CD14-positive monocyte (primary cell): Measurements from ENCODE around the gene AHSG. TPM values are rescaled to one million over a fixed set of nuclear protein-coding genes. Genes with fewer than 3 reads are reported as not detected.
"Not testable (repeated sequence)": the region's sequence is repeated elsewhere in the genome, so short reads cannot be mapped to it uniquely, and the experiment has no call there.

ENCODE experiments used
- DNase-seq, 3 donors: peaks; one replicate each; pipeline ENCODE4 v3.0.0-alpha.2; 2011 to 2022
- H2AFZ ChIP-seq: 2 replicates; pipeline ENCODE4 v1.6.0; 2012; ENCODE audit warnings: mild to moderate bottlenecking, low read depth, low read length, inconsistent platforms; ENCODE audit not compliant: insufficient read depth, poor library complexity, severe bottlenecking
- H3K27ac ChIP-seq, 2 donors: 1 replicate in 1 of 2; 2 replicates in 1 of 2; pipeline ENCODE4 v1.5.1; 2012 to 2013; ENCODE audit warnings: low read length in 2 of 2, control low read depth in 1 of 2, inconsistent platforms in 1 of 2, low read depth in 1 of 2, mild to moderate bottlenecking in 1 of 2
- H3K27me3 ChIP-seq, 2 donors: one replicate each; pipeline versions ENCODE4 v1.6.0 to v1.6.1; 2011 to 2013; ENCODE audit warnings: low read length in 2 of 2; ENCODE audit not compliant: control insufficient read depth in 2 of 2, insufficient read depth in 2 of 2
- H3K36me3 ChIP-seq, 2 donors: replicated peaks in 1 of 2; 1 replicate in 1 of 2; 2 replicates in 1 of 2; pipeline versions ENCODE4 v1.5.1 to v1.6.1; 2012 to 2013; ENCODE audit warnings: low read length in 2 of 2, control low read depth in 1 of 2, inconsistent platforms in 1 of 2, mild to moderate bottlenecking in 1 of 2; ENCODE audit not compliant: insufficient read depth in 2 of 2, control insufficient read depth in 1 of 2
- H3K4me1 ChIP-seq, 2 donors: 1 replicate in 1 of 2; 2 replicates in 1 of 2; pipeline versions ENCODE4 v1.5.1 to v1.6.1; 2012 to 2013; ENCODE audit warnings: low read length in 2 of 2, control low read depth in 1 of 2, inconsistent platforms in 1 of 2, mild to moderate bottlenecking in 1 of 2, moderate library complexity in 1 of 2; ENCODE audit not compliant: insufficient read depth in 2 of 2, control insufficient read depth in 1 of 2
- H3K4me2 ChIP-seq: replicated peaks from 2 replicates; pipeline ENCODE3; 2012; ENCODE audit warnings: low read length, moderate library complexity, mild to moderate bottlenecking; ENCODE audit not compliant: poor library complexity, severe bottlenecking; ENCODE audit errors: extremely low read depth
- H3K4me3 ChIP-seq, 3 experiments: fragments of 200-600 bp in 1 of 3; sonication (generic) in 1 of 3; replicated peaks in 1 of 3; 1 replicate in 2 of 3; 2 replicates in 1 of 3; pipeline ENCODE4 v1.5.1; 2011 to 2013; ENCODE audit warnings: low read length in 3 of 3, mild to moderate bottlenecking in 3 of 3, control low read depth in 2 of 3, low read depth in 2 of 3, inconsistent platforms in 1 of 3, moderate library complexity in 1 of 3
- H3K79me2 ChIP-seq: 2 replicates; pipeline ENCODE4 v1.6.0; 2012; ENCODE audit warnings: mild to moderate bottlenecking, control low read depth, inconsistent platforms, low read length, moderate library complexity; ENCODE audit not compliant: insufficient read depth
- H3K9ac ChIP-seq: 2 replicates; pipeline ENCODE4 v1.6.0; 2017; ENCODE audit warnings: low read length, mild to moderate bottlenecking; ENCODE audit not compliant: insufficient read depth, poor library complexity, severe bottlenecking
- H3K9me3 ChIP-seq, 2 donors: replicated peaks in 1 of 2; 1 replicate in 1 of 2; 2 replicates in 1 of 2; pipeline versions ENCODE4 v1.5.1 to v1.6.1; 2012 to 2013; ENCODE audit warnings: low read length in 2 of 2, control low read depth in 1 of 2; ENCODE audit not compliant: control insufficient read depth in 1 of 2, insufficient read depth in 1 of 2
- H4K20me1 ChIP-seq: 2 replicates; pipeline ENCODE4 v1.6.0; 2012; ENCODE audit warnings: mild to moderate bottlenecking, low read length, control low read depth, moderate library complexity; ENCODE audit not compliant: insufficient read depth
- H3K27ac Mint-ChIP-seq, 7 donors: one replicate each; pipeline ENCODE4 v1.8.0; 2020; ENCODE audit warnings: mild to moderate bottlenecking in 7 of 7, mixed read lengths in 7 of 7, moderate library complexity in 6 of 7, inconsistent platforms in 2 of 7
- H3K27me3 Mint-ChIP-seq, 3 donors: one replicate each; pipeline ENCODE4 v1.8.0; 2021 to 2022; ENCODE audit warnings: low read depth in 3 of 3, mild to moderate bottlenecking in 3 of 3, mixed read lengths in 3 of 3, moderate library complexity in 3 of 3, inconsistent platforms in 1 of 3
- H3K36me3 Mint-ChIP-seq, 2 donors: one replicate each; pipeline ENCODE4 v1.8.0; 2020; ENCODE audit warnings: mixed read lengths in 2 of 2, inconsistent platforms in 1 of 2, mild to moderate bottlenecking in 1 of 2
- H3K4me1 Mint-ChIP-seq: one replicate; pipeline ENCODE4 v1.8.0; 2020; ENCODE audit warnings: mild to moderate bottlenecking, mixed read lengths
- H3K4me3 Mint-ChIP-seq, 2 donors: one replicate each; pipeline ENCODE4 v1.8.0; 2020; ENCODE audit warnings: mild to moderate bottlenecking in 2 of 2, mixed read lengths in 2 of 2, moderate library complexity in 1 of 2
- H3K9me3 Mint-ChIP-seq, 7 donors: one replicate each; pipeline ENCODE4 v1.8.0; 2020 to 2022; ENCODE audit warnings: mixed read lengths in 7 of 7, mild to moderate bottlenecking in 6 of 7, moderate library complexity in 6 of 7, inconsistent platforms in 2 of 7
- WGBS: methylation state at CpG from one replicate; pipeline ENCODE4 v1.1.5; 2013; ENCODE audit warnings: missing lambda C conversion rate; ENCODE audit not compliant: insufficient coverage; 5-methylcytosine and 5-hydroxymethylcytosine counted together
- intact Hi-C, 2 donors: fragments of 100-400 bp; cut with micrococcal nuclease; formaldehyde crosslinking; loops; one replicate each; pipeline versions ENCODE4 v1.15.0 to v1.15.1; 2023
- polyA plus RNA-seq, 3 donors: library from polyadenylated mRNA; depleted of rRNA in 1 of 3; unstranded in 2 of 3; stranded (reverse) in 1 of 3; fragments of 300-500 nt in 2 of 3; fragments of >200 nt in 1 of 3; fragmentation: Illumina TruSeq in 2 of 3; gene quantifications; 1 replicate in 2 of 3; 2 replicates in 1 of 3; pipeline ENCODE4 v1.2.3, GENCODE V29; 2012 to 2021
- TF ChIP-seq, protein P1 (sequence below): fragments of 200-600 bp; IDR thresholded peaks from one replicate; pipeline ENCODE4 v1.8.0; 2022; ENCODE audit warnings: antibody characterized with exemption, mild to moderate bottlenecking

The AHSG gene
- polyA plus RNA-seq, 3 donors: not detected

DNA sequence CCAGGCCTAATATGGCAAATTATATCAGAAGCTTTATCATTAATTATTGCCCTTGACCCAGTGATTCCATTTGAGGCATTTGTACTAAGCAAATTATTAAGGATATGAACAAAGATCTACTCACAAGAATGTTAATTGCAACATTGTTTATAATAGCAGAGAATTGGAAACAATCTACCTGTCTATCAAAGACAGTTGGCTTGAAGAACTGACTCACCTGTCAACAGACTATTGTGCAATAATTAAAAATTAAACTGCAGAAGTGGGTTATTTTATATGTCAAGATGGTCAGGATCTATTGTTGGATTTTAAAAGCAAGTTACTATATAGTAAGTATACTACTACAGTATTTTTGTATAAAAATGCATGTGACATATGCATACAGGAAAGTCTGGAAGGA is 20.6 kb downstream of the AHSG start:
- H3K36me3 ChIP-seq: no peaks in the 10 kb centered on the region
- no peaks in the 10 kb centered on the region for H3K4me1 Mint-ChIP-seq
- TF ChIP-seq, protein P1, sequence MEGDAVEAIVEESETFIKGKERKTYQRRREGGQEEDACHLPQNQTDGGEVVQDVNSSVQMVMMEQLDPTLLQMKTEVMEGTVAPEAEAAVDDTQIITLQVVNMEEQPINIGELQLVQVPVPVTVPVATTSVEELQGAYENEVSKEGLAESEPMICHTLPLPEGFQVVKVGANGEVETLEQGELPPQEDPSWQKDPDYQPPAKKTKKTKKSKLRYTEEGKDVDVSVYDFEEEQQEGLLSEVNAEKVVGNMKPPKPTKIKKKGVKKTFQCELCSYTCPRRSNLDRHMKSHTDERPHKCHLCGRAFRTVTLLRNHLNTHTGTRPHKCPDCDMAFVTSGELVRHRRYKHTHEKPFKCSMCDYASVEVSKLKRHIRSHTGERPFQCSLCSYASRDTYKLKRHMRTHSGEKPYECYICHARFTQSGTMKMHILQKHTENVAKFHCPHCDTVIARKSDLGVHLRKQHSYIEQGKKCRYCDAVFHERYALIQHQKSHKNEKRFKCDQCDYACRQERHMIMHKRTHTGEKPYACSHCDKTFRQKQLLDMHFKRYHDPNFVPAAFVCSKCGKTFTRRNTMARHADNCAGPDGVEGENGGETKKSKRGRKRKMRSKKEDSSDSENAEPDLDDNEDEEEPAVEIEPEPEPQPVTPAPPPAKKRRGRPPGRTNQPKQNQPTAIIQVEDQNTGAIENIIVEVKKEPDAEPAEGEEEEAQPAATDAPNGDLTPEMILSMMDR: no peak
- no peaks in the 10 kb centered on the region for H3K9me3 ChIP-seq
- no peak overlapping the region for H3K27ac Mint-ChIP-seq
- H2AFZ ChIP-seq: no peak overlapping the region
- no peak overlapping the region for H3K27ac ChIP-seq
- DNase-seq: no peak
- no peak overlapping the region for H3K4me3 ChIP-seq
- no peaks in the 10 kb centered on the region for H3K79me2 ChIP-seq
- H3K4me3 Mint-ChIP-seq: no peak overlapping the region
- H3K4me1 ChIP-seq: no peaks in the 10 kb centered on the region
- no peak overlapping the region for H3K4me2 ChIP-seq
- peaks cover 4 to 13% (median 7%) of the 10 kb centered on the region in 3 donors for H3K27me3 Mint-ChIP-seq
- no peaks in the 10 kb centered on the region for H3K36me3 Mint-ChIP-seq
- intact Hi-C loops: no loop called here
- no peaks in the 10 kb centered on the region for H4K20me1 ChIP-seq
- H3K9ac ChIP-seq: no peak overlapping the region
- H3K27me3 ChIP-seq: no peaks in the 10 kb centered on the region
- peaks cover 0 to 4% (median 0%) of the 10 kb centered on the region in 7 donors for H3K9me3 Mint-ChIP-seq

DNA sequence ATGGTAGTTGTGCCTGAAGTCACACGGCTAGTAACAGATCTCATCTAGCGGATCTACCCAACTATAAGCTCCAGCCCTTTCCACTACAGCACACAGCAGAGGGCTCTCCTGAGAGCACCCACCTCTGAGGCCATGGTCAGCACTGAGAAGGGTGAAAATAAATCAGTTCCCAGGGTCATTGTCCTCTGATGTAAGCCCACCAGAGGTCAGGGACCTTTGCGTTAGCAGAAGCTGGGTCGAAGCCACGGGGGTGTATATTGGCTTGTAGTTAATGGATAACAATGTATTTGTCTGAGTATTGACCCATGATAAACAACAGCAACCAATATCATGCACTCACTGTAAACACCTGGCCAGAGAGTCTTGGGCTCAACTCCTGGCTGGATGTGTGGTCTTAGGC is 21.3 kb downstream of the AHSG start:
- H3K36me3 Mint-ChIP-seq, intact Hi-C loops, H3K9me3 Mint-ChIP-seq, H3K27me3 ChIP-seq, H3K4me1 ChIP-seq, H3K27ac ChIP-seq, H3K27ac Mint-ChIP-seq, H3K79me2 ChIP-seq, DNase-seq, H3K36me3 ChIP-seq, H3K4me1 Mint-ChIP-seq, H3K9me3 ChIP-seq, H3K4me3 Mint-ChIP-seq, H3K9ac ChIP-seq, H4K20me1 ChIP-seq, H3K4me3 ChIP-seq, H2AFZ ChIP-seq, H3K4me2 ChIP-seq: not testable (repeated sequence)
- WGBS: no CpG with 5 or more reads among the region's 5 CpGs
- peaks cover 4 to 15% (median 10%) of the 10 kb centered on the region in 3 donors for H3K27me3 Mint-ChIP-seq
